Right ventricle myocardium superior (tissue), 1 donor: ENCODE measurements around the gene ACTR1A. TPM values are rescaled to one million over a fixed set of nuclear protein-coding genes. Genes with fewer than 3 reads are reported as not detected.
"Not testable (repeated sequence)": the region's sequence is repeated elsewhere in the genome, so short reads cannot be mapped to it uniquely, and the experiment has no call there.

Experiments
- ATAC-seq: fragments of 200-7000 bp; cut with Tn5 transposase; one replicate; pipeline ENCODE4 v1.9.1; 2020; ENCODE audit warnings: mild to moderate bottlenecking; ENCODE audit not compliant: poor library complexity
- DNase-seq: peaks from one replicate; pipeline ENCODE4 v3.0.0-alpha.2; 2020
- intact Hi-C: fragments of 100-400 bp; cut with DNase I; formaldehyde crosslinking; loops from one replicate; pipeline ENCODE4 v1.11.2; 2022
- total RNA-seq: library from RNA; stranded (reverse); fragmentation: NEBNext Ultra II Directional; extraction: Animal tissue kit (Norgen Biotek cat#: 25700); gene quantifications from one replicate; pipeline ENCODE4 v1.2.1, GENCODE V29; 2021
- donor health status: DM: no; HTN: yes; CAD: no; lungs with severe emphysema.

The ACTR1A gene
- total RNA-seq, 1 donor from 2014 or later = 90.6 TPM

- DNase-seq (no peak), ATAC-seq (no peak)
- intact Hi-C loops = no loop called here
Measured at GRCh38 chr10:102522874-102523249, 20.4 kb upstream of the ACTR1A start.

GRCh38 chr10:102519246-102519825 lies 16.8 kb upstream of the ACTR1A start:
- ATAC-seq (no peak), DNase-seq (no peak)
- intact Hi-C loops = no loop called here

GRCh38 chr10:102517553-102517952 lies 15.0 kb upstream of the ACTR1A start:
- intact Hi-C loops = no loop called here
- DNase-seq (no peak), ATAC-seq (no peak)

GRCh38 chr10:102515724-102516123 lies 13.2 kb upstream of the ACTR1A start:
- ATAC-seq (no peak), DNase-seq (no peak)
- intact Hi-C loops = no loop called here

- no peak for ATAC-seq
- DNase-seq = no peak
- intact Hi-C loops = no loop called here
Measured at GRCh38 chr10:102514487-102515311, 12.2 kb upstream of the ACTR1A start.

GRCh38 chr10:102511583-102512274 lies 9.2 kb upstream of the ACTR1A start:
- ATAC-seq (no peak), DNase-seq (no peak)
- intact Hi-C loops = no loop called here

- ATAC-seq (no peak), DNase-seq (no peak)
- intact Hi-C loops = loop anchor here (5.0 kb wide), 1 partner anchor 73 kb away; no protein-coding TSS in a partner anchor
Measured at GRCh38 chr10:102509387-102509786, 6.9 kb upstream of the ACTR1A start.

GRCh38 chr10:102508506-102508905 lies 6.0 kb upstream of the ACTR1A start:
- intact Hi-C loops = loop anchor here (5.0 kb wide), 1 partner anchor 74 kb away; no protein-coding TSS in a partner anchor
- no peak for ATAC-seq
- no peak for DNase-seq

GRCh38 chr10:102507521-102507920 lies 5.0 kb upstream of the ACTR1A start:
- intact Hi-C loops = loop anchor here (5.0 kb wide), 1 partner anchor 75 kb away; no protein-coding TSS in a partner anchor
- DNase-seq (no peak), ATAC-seq (no peak)

- ATAC-seq (no peak), DNase-seq (no peak)
- intact Hi-C loops = loop anchor here (5.0 kb wide), 1 partner anchor 77 kb away; no protein-coding TSS in a partner anchor
Measured at GRCh38 chr10:102505462-102506115, 3.1 kb upstream of the ACTR1A start.

GRCh38 chr10:102504976-102505300 lies 2.4 kb upstream of the ACTR1A start:
- intact Hi-C loops = loop anchor here (5.0 kb wide), 1 partner anchor 77 kb away; no protein-coding TSS in a partner anchor

GRCh38 chr10:102504179-102504975 lies 1.9 kb upstream of the ACTR1A start:
- DNase-seq = peak; percentile 53
- no peak for ATAC-seq
- intact Hi-C loops = no loop called here

More at GRCh38 chr10:102504976-102505300, 2.4 kb upstream of the ACTR1A start:
- DNase-seq (no peak), ATAC-seq (no peak)

- ATAC-seq (peak; percentile 84), DNase-seq (peak; percentile 97)
- intact Hi-C loops = loop anchor here (2.0 kb wide), 1 partner anchor 139 kb away; no protein-coding TSS in a partner anchor
Measured at GRCh38 chr10:102503264-102504178, 1.0 kb upstream of the ACTR1A start, which contains the start of gene SUFU. TSS of gene SUFU (plus strand) at chr10:102503972. CDS start at chr10:102504153, 181 bp downstream.

GRCh38 chr10:102502029-102502336 lies 529 bp downstream of the ACTR1A start:
- DNase-seq (peak; percentile 99), ATAC-seq (peak; percentile 85)
- intact Hi-C loops = loop anchor here (2.0 kb wide), 1 partner anchor 141 kb away; no protein-coding TSS in a partner anchor

- intact Hi-C loops = loop anchor here (2.0 kb wide), 1 partner anchor 141 kb away; no protein-coding TSS in a partner anchor
- ATAC-seq = no peak
- no peak for DNase-seq
Measured at GRCh38 chr10:102501201-102502028, 1.1 kb downstream of the ACTR1A start.

- intact Hi-C loops, ATAC-seq, DNase-seq: not testable (repeated sequence)
Measured at GRCh38 chr10:102500686-102501085, 1.8 kb downstream of the ACTR1A start.
